ENCODE data around the gene RAPGEF4.

Gene RAPGEF4

DNA sequence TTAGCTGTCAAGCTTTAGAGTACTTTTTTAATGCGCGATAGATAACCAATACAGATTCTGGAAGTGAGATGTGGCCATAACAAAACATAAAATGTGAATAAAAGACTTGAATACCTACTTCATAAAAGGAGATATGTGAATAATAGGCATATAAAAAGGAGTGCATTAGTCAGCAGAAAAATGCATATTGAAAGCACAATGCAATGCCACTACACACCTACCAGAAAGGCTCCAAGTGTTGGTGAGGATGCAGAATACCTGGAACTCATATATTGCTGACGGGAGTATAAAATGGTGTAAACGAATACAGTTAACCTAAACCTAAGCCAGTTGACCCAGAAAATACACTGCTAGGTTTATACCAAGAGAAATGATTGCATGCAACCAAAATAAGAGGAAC is 10.9 kb upstream of the RAPGEF4 start:
- TF ChIP-seq POLR2AphosphoS5 (IDR thresholded peaks at IDR 0.05; ENCODE audit: low read depth, low read length) (no peak), FOXP2 (optimal IDR thresholded peaks at IDR 0.05; ENCODE audit: borderline replicate concordance, extremely low read depth, extremely low read length, insufficient read depth) (no peak), SIN3A (IDR thresholded peaks at IDR 0.05; ENCODE audit: borderline replicate concordance, insufficient read depth, low read length) (no peak), TAF1 (IDR thresholded peaks at IDR 0.05; ENCODE audit: borderline replicate concordance, insufficient read depth, low read length) (no peak)
- TF ChIP-seq, protein P1, sequence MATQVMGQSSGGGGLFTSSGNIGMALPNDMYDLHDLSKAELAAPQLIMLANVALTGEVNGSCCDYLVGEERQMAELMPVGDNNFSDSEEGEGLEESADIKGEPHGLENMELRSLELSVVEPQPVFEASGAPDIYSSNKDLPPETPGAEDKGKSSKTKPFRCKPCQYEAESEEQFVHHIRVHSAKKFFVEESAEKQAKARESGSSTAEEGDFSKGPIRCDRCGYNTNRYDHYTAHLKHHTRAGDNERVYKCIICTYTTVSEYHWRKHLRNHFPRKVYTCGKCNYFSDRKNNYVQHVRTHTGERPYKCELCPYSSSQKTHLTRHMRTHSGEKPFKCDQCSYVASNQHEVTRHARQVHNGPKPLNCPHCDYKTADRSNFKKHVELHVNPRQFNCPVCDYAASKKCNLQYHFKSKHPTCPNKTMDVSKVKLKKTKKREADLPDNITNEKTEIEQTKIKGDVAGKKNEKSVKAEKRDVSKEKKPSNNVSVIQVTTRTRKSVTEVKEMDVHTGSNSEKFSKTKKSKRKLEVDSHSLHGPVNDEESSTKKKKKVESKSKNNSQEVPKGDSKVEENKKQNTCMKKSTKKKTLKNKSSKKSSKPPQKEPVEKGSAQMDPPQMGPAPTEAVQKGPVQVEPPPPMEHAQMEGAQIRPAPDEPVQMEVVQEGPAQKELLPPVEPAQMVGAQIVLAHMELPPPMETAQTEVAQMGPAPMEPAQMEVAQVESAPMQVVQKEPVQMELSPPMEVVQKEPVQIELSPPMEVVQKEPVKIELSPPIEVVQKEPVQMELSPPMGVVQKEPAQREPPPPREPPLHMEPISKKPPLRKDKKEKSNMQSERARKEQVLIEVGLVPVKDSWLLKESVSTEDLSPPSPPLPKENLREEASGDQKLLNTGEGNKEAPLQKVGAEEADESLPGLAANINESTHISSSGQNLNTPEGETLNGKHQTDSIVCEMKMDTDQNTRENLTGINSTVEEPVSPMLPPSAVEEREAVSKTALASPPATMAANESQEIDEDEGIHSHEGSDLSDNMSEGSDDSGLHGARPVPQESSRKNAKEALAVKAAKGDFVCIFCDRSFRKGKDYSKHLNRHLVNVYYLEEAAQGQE (IDR thresholded peaks at IDR 0.05; ENCODE audit: insufficient read depth in 1 of 2, low read depth in 2 of 2, low read length in 2 of 2), result no peak

DNA sequence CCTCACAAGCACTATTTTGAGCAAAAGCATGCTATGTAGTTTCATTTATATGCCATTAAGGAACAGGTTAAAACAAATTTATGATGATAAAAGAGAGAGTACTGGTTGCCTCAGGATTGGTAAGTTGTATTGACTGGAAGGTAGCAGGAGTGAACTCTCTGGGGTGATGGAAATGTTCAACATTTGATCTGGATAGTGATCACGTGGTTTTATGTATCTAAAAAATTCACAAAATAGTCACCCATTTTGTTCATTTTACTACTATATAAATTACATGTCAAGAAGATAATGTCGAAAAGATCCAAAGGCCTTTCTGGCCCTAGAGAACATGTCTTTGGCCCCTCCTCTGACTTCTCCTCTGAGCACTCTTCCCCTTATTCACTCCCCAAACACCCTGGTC is 10.4 kb upstream of the RAPGEF4 start:
- TF ChIP-seq POLR2AphosphoS5 (IDR thresholded peaks at IDR 0.05; ENCODE audit: low read depth, low read length), result no peak
- TF ChIP-seq FOXP2 (optimal IDR thresholded peaks at IDR 0.05; ENCODE audit: borderline replicate concordance, extremely low read depth, extremely low read length, insufficient read depth), result no peak
- TF ChIP-seq SIN3A (IDR thresholded peaks at IDR 0.05; ENCODE audit: borderline replicate concordance, insufficient read depth, low read length), result no peak
- TF ChIP-seq TAF1 (IDR thresholded peaks at IDR 0.05; ENCODE audit: borderline replicate concordance, insufficient read depth, low read length), result no peak
- TF ChIP-seq, protein P1 (IDR thresholded peaks at IDR 0.05; ENCODE audit: insufficient read depth in 1 of 2, low read depth in 2 of 2, low read length in 2 of 2), result no peak

DNA sequence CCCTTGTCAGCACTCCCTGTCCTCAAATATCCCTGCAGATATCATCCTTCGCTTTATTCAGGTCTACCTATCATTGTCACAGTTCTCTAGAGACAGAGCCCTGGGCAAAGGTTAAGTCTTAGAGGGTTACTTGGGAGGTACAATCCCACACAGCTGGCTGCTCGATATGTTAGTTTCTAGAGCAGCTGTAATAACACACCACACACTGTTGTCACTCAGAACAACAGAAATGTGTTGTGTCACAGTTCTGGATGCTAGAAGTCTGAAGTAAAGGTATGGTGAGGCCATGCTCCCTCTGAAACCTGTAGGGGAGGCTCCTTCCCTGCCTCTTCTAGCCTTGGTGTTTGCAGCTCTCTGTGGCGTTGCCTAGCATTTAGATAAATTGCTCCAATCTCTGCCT is 9.9 kb upstream of the RAPGEF4 start:
- TF ChIP-seq TAF1 (IDR thresholded peaks at IDR 0.05; ENCODE audit: borderline replicate concordance, insufficient read depth, low read length) (no peak), SIN3A (IDR thresholded peaks at IDR 0.05; ENCODE audit: borderline replicate concordance, insufficient read depth, low read length) (no peak), POLR2AphosphoS5 (IDR thresholded peaks at IDR 0.05; ENCODE audit: low read depth, low read length) (no peak), FOXP2 (optimal IDR thresholded peaks at IDR 0.05; ENCODE audit: borderline replicate concordance, extremely low read depth, extremely low read length, insufficient read depth) (no peak)
- TF ChIP-seq, protein P1 (IDR thresholded peaks at IDR 0.05; ENCODE audit: insufficient read depth in 1 of 2, low read depth in 2 of 2, low read length in 2 of 2), result no peak

DNA sequence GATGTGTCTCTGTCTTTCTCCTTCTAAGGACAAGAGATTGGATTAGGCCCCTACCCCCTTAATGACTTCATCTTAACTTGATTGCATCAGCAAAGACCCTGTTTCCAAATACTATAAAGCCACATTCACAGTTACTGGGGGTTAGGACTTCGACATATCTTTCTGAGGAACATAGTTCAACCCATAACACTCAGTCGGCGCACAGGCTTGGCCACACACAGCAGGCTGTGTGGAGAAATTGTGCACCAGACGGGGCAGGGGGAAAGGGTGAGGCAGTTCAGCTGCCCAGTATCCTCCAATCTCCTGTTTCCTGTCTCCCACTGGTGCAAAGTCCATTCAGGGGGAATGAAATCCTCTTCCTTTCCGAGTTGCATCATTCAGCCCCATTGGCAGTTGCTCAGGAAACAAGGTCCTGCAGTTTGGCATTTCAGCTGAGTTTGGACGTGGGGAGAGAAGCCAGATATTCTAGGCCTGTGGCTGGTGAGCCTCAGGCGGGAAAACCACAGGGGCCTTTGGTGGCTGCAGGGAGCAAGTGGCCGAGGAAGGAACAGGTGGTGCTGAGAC is 9.4 kb upstream of the RAPGEF4 start:
- no peak for TF ChIP-seq SIN3A (IDR thresholded peaks at IDR 0.05; ENCODE audit: borderline replicate concordance, insufficient read depth, low read length)
- TF ChIP-seq, protein P1 (IDR thresholded peaks at IDR 0.05; ENCODE audit: insufficient read depth in 1 of 2, low read depth in 2 of 2, low read length in 2 of 2), result no peak

DNA sequence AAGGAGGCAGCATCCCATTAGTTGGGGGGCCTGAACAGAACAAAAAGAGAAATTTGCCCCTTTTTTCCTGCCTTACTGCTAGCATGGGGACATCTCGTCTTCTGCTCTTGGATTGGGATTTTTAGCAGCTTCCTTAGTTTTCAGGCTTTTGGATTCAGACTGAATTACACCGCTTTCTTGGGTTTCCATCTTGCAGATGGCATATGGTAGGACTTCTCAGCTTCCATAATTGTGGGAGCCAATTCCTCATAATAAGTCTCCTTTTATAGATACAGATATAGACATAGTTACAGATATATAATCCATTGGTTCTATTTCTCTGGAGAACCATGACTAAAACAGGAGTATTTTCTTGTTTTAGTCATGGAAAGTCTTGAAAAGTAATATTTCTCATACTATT is 5.2 kb upstream of the RAPGEF4 start:
- TF ChIP-seq SIN3A (IDR thresholded peaks at IDR 0.05; ENCODE audit: borderline replicate concordance, insufficient read depth, low read length) (no peak), TAF1 (IDR thresholded peaks at IDR 0.05; ENCODE audit: borderline replicate concordance, insufficient read depth, low read length) (no peak), POLR2AphosphoS5 (IDR thresholded peaks at IDR 0.05; ENCODE audit: low read depth, low read length) (no peak), FOXP2 (optimal IDR thresholded peaks at IDR 0.05; ENCODE audit: borderline replicate concordance, extremely low read depth, extremely low read length, insufficient read depth) (no peak)
- TF ChIP-seq, protein P1 (IDR thresholded peaks at IDR 0.05; ENCODE audit: insufficient read depth in 1 of 2, low read depth in 2 of 2, low read length in 2 of 2), result no peak
